Keratinocyte (primary cell): Measurements from ENCODE around the gene NLRP6. TPM values are rescaled to one million over a fixed set of nuclear protein-coding genes. Genes with fewer than 3 reads are reported as not detected.

ENCODE experiments used
- DNase-seq: peaks from one replicate; pipeline ENCODE4 v3.0.0-alpha.2; 2011; ENCODE audit warnings: low read depth, missing footprints, low spot score
- FAIRE-seq: peaks from 2 replicates; lab custom pipeline; 2011; peaks lifted over from hg19 to GRCh38; lab: Jason Lieb, UNC
- H2AFZ ChIP-seq: 2 replicates; pipeline ENCODE4 v1.6.0; 2012; ENCODE audit warnings: low read length, control low read depth, inconsistent platforms; ENCODE audit not compliant: control insufficient read depth
- H3K27ac ChIP-seq: 2 replicates; pipeline ENCODE4 v1.5.1; 2011; ENCODE audit warnings: low read length; ENCODE audit not compliant: control insufficient read depth, insufficient read depth
- H3K27me3 ChIP-seq: 3 replicates; pipeline ENCODE4 v1.6.0; 2011; ENCODE audit warnings: low read length; ENCODE audit not compliant: control insufficient read depth, insufficient read depth; ENCODE audit errors: extremely low read depth
- H3K36me3 ChIP-seq, 2 experiments: 2 replicates in 1 of 2; 3 replicates in 1 of 2; pipeline ENCODE4 v1.5.1; 2011; ENCODE audit warnings: low read length in 2 of 2, mild to moderate bottlenecking in 1 of 2; ENCODE audit not compliant: control insufficient read depth in 2 of 2, insufficient read depth in 2 of 2; ENCODE audit errors: extremely low read depth in 1 of 2
- H3K4me1 ChIP-seq: 3 replicates; pipeline ENCODE4 v1.5.1; 2011; ENCODE audit warnings: low read length; ENCODE audit not compliant: control insufficient read depth, insufficient read depth; ENCODE audit errors: extremely low read depth
- H3K4me2 ChIP-seq: 3 replicates; pipeline ENCODE4 v1.6.0; 2011; ENCODE audit warnings: low read depth, low read length; ENCODE audit not compliant: control insufficient read depth, insufficient read depth; ENCODE audit errors: extremely low read depth
- H3K4me3 ChIP-seq, 3 experiments: fragments of 200-600 bp in 1 of 3; sonication (generic) in 1 of 3; 2 replicates in 2 of 3; 3 replicates in 1 of 3; pipeline ENCODE4 v1.5.1; 2011 to 2016; ENCODE audit warnings: low read length in 3 of 3, mild to moderate bottlenecking in 3 of 3, control low read depth in 2 of 3, inconsistent platforms in 1 of 3, low read depth in 1 of 3, mixed read lengths in 1 of 3, mixed run types in 1 of 3, moderate library complexity in 1 of 3; ENCODE audit not compliant: control insufficient read depth in 2 of 3, insufficient read depth in 2 of 3; ENCODE audit errors: extremely low read depth in 1 of 3
- H3K79me2 ChIP-seq: 2 replicates; pipeline ENCODE4 v1.6.0; 2012; ENCODE audit warnings: low read length; ENCODE audit not compliant: control insufficient read depth, insufficient read depth
- H3K9ac ChIP-seq: 3 replicates; pipeline ENCODE4 v1.6.0; 2011; ENCODE audit warnings: low read length; ENCODE audit not compliant: control insufficient read depth, insufficient read depth; ENCODE audit errors: extremely low read depth
- H3K9me1 ChIP-seq: 3 replicates; pipeline ENCODE4 v1.6.0; 2011; ENCODE audit warnings: low read length; ENCODE audit not compliant: control insufficient read depth, insufficient read depth; ENCODE audit errors: extremely low read depth
- H3K9me3 ChIP-seq: 2 replicates; pipeline ENCODE4 v1.5.1; 2012; ENCODE audit warnings: low read depth, low read length; ENCODE audit not compliant: control insufficient read depth
- H4K20me1 ChIP-seq: 3 replicates; pipeline ENCODE4 v1.6.0; 2011; ENCODE audit warnings: low read length; ENCODE audit not compliant: control insufficient read depth, insufficient read depth; ENCODE audit errors: extremely low read depth
- CTCF ChIP-seq, 3 experiments: IDR thresholded peaks in 1 of 3; conservative IDR thresholded peaks in 1 of 3; optimal IDR thresholded peaks in 1 of 3; 2 replicates in 2 of 3; 3 replicates in 1 of 3; pipeline versions ENCODE3 to v1.5.1; 2011; ENCODE audit warnings: low read length in 3 of 3, mild to moderate bottlenecking in 3 of 3, moderate library complexity in 2 of 3, control low read depth in 1 of 3, inconsistent platforms in 1 of 3; ENCODE audit not compliant: insufficient read depth in 2 of 3; ENCODE audit errors: extremely low read depth in 1 of 3
- EZH2 ChIP-seq: IDR thresholded peaks from one replicate; pipeline ENCODE4 v1.6.1; 2012; ENCODE audit warnings: inconsistent platforms, mild to moderate bottlenecking, low read length, moderate library complexity
- dilution Hi-C: fragments of 300-500 bp; cut with MboI; formaldehyde crosslinking; loops from one replicate; pipeline ENCODE4 v1.7.0; 2020; ENCODE audit warnings: low sequenced_read_pairs; ENCODE audit not compliant: extremely low pct_ligation_motif_present
- polyA plus RNA-seq, 5 experiments: library from polyadenylated mRNA; depleted of rRNA in 3 of 5; stranded (reverse) in 3 of 5; stranded (forward) in 1 of 5; unstranded in 1 of 5; fragments of >200 nt; gene quantifications; 1 replicate in 1 of 5; 2 replicates in 3 of 5; 3 replicates in 1 of 5; pipeline versions ENCODE4 v1.2.1 to v1.2.3, GENCODE V29; 2011 to 2012; ENCODE audit warnings: missing spikeins in 2 of 5, low read depth in 1 of 5, low replicate concordance in 1 of 5

The NLRP6 gene
- polyA plus RNA-seq, 1 donor (not counting 4 experiments of a cell fraction or from before 2014, with no cell fraction given), result not detected

GRCh38 chr11:298406-299065 is 20.3 kb downstream of the NLRP6 start:
- peaks cover 23% of the 10 kb centered on the region for H3K27me3 ChIP-seq
- no peak for DNase-seq
- dilution Hi-C loops, result no loop called here

GRCh38 chr11:299081-299891 is 21.1 kb downstream of the NLRP6 start, which contains the start of gene IFITM5:
IFITM5 (minus strand) TSS chr11:299526; CDS start chr11:299490, 36 bp downstream.
- no peak within 1 kb of the TSS for H3K4me3 ChIP-seq
- no peaks in the 10 kb centered on the region for H3K4me1 ChIP-seq
- TF ChIP-seq EZH2 (no peak), CTCF (optimal IDR thresholded peaks at IDR 0.05 in 1 of 3, IDR thresholded peaks at IDR 0.05 in 1 of 3, conservative IDR thresholded peaks at IDR 0.05 in 1 of 3; ENCODE audit: extremely low read depth in 1 of 3, insufficient read depth in 2 of 3, low read length in 3 of 3) (no peak)
- H3K9ac ChIP-seq, result no peak within 1 kb of the TSS
- dilution Hi-C loops, result no loop called here
- H3K9me3 ChIP-seq, result no peaks in the 10 kb centered on the region
- no peaks in the 10 kb centered on the region for H3K36me3 ChIP-seq
- H2AFZ ChIP-seq, result no peak within 1 kb of the TSS
- H4K20me1 ChIP-seq, result no peaks in the 10 kb centered on the region
- no peak within 1 kb of the TSS for H3K27ac ChIP-seq
- no peak within 1 kb of the TSS for H3K4me2 ChIP-seq
- H3K9me1 ChIP-seq, result no peaks in the 10 kb centered on the region
- DNase-seq (no peak), FAIRE-seq (no peak)
- H3K27me3 ChIP-seq, result peaks cover 23% of the 10 kb centered on the region
- H3K79me2 ChIP-seq, result no peaks in the 10 kb centered on the region

More at GRCh38 chr11:298406-299065, 20.3 kb downstream of the NLRP6 start:
- H3K4me3 ChIP-seq, result no peak overlapping the region
- H3K36me3 ChIP-seq, result no peaks in the 10 kb centered on the region
- no peak overlapping the region for H2AFZ ChIP-seq
- H3K9me1 ChIP-seq, result no peaks in the 10 kb centered on the region
- no peak overlapping the region for H3K9ac ChIP-seq
- H3K79me2 ChIP-seq, result no peaks in the 10 kb centered on the region
- TF ChIP-seq EZH2 (no peak), CTCF (optimal IDR thresholded peaks at IDR 0.05 in 1 of 3, IDR thresholded peaks at IDR 0.05 in 1 of 3, conservative IDR thresholded peaks at IDR 0.05 in 1 of 3; ENCODE audit: extremely low read depth in 1 of 3, insufficient read depth in 2 of 3, low read length in 3 of 3) (no peak)
- H3K27ac ChIP-seq, result no peak overlapping the region
- H3K4me2 ChIP-seq, result no peak overlapping the region
- no peaks in the 10 kb centered on the region for H3K9me3 ChIP-seq
- H3K4me1 ChIP-seq, result no peaks in the 10 kb centered on the region
- no peaks in the 10 kb centered on the region for H4K20me1 ChIP-seq
- FAIRE-seq, result no peak
